Measurements from ENCODE around the gene MYO15B.

DNA sequence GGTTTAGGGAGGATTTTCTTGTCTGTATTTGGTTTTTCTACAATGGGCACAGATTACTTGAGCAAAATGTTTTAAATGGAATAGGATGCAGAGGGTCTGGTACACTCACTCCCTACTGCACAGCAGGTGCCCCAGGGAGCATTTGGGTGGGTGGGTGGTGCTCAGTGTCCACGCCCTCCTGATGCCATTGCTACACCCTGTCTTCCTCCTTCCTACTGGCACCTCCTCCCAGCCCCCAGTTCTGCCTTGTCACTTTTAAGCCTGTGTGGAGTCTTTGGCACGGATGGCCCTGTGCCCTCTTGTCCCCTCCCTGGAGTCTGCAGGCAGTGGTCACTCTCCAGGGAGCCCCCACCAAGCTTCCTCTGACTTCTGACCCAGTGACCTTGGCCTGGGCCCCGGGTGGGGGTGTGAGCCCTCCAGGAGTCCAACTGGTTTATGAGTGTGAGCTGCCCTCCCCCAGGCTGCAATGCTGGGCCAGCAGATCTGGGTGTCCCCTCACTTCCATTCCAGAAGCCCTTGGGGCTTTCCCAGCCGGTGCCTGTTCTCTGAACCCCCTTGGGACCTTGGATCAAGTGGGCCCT, 46.6 kb upstream of the MYO15B start:
- TF ChIP-seq, protein P1, sequence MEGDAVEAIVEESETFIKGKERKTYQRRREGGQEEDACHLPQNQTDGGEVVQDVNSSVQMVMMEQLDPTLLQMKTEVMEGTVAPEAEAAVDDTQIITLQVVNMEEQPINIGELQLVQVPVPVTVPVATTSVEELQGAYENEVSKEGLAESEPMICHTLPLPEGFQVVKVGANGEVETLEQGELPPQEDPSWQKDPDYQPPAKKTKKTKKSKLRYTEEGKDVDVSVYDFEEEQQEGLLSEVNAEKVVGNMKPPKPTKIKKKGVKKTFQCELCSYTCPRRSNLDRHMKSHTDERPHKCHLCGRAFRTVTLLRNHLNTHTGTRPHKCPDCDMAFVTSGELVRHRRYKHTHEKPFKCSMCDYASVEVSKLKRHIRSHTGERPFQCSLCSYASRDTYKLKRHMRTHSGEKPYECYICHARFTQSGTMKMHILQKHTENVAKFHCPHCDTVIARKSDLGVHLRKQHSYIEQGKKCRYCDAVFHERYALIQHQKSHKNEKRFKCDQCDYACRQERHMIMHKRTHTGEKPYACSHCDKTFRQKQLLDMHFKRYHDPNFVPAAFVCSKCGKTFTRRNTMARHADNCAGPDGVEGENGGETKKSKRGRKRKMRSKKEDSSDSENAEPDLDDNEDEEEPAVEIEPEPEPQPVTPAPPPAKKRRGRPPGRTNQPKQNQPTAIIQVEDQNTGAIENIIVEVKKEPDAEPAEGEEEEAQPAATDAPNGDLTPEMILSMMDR (conservative IDR thresholded peaks at IDR 0.05; ENCODE audit: low read length), result no peak
- TF ChIP-seq EZH2phosphoT487 (IDR thresholded peaks at IDR 0.05; ENCODE audit: borderline replicate concordance), result no peak
